ENCODE results near the gene GABRP.

GRCh38 chr5:170753311-170753710 lies 30.2 kb upstream of the GABRP start:
- TF ChIP-seq, protein P1, sequence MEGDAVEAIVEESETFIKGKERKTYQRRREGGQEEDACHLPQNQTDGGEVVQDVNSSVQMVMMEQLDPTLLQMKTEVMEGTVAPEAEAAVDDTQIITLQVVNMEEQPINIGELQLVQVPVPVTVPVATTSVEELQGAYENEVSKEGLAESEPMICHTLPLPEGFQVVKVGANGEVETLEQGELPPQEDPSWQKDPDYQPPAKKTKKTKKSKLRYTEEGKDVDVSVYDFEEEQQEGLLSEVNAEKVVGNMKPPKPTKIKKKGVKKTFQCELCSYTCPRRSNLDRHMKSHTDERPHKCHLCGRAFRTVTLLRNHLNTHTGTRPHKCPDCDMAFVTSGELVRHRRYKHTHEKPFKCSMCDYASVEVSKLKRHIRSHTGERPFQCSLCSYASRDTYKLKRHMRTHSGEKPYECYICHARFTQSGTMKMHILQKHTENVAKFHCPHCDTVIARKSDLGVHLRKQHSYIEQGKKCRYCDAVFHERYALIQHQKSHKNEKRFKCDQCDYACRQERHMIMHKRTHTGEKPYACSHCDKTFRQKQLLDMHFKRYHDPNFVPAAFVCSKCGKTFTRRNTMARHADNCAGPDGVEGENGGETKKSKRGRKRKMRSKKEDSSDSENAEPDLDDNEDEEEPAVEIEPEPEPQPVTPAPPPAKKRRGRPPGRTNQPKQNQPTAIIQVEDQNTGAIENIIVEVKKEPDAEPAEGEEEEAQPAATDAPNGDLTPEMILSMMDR (IDR thresholded peaks at IDR 0.05) = no peak
- TF ChIP-seq POLR2AphosphoS5 (IDR thresholded peaks at IDR 0.05) = no peak
